Measurements from ENCODE around the gene EFCAB7. TPM values are rescaled to one million over a fixed set of nuclear protein-coding genes. Genes with fewer than 3 reads are reported as not detected.

The EFCAB7 gene
- total RNA-seq, 1 donor from 2014 or later, result 3.7 TPM

DNA sequence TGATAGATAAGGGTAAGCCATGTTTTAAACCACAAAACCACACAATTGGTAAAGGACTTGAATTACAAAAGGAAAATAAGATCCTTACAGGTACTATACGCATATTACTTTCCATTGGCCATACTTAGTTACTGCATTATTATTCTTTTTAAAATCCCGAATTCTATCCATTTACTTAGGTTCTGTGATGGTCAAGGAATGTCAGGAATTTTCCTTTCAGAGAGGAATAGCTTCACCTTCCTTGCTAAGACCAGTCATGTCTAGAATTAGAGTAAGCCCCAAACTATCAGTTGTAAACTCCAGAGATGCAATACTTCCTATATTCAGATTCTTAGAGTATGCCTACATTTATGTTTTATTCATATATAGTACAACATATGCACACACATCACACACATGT, 13.7 kb downstream of the EFCAB7 start:
- no peak overlapping the region for H2AFZ ChIP-seq (ENCODE audit: low read depth, low read length)
- no peaks in the 10 kb centered on the region for H4K20me1 ChIP-seq (ENCODE audit: insufficient read depth, low read length)
- H3K4me3 ChIP-seq (ENCODE audit: insufficient read depth, low read depth, low read length), result no peak overlapping the region
- no peaks in the 10 kb centered on the region for H3K79me2 ChIP-seq (ENCODE audit: insufficient read depth, low read length)
- no peaks in the 10 kb centered on the region for H3K4me1 Mint-ChIP-seq (ENCODE audit: low read depth, unreplicated experiment)
- no peak overlapping the region for H3K9ac ChIP-seq (ENCODE audit: low read length)
- no peaks in the 10 kb centered on the region for H3K27me3 ChIP-seq (ENCODE audit: insufficient read depth, low read length)
- no peak overlapping the region for H3K4me2 ChIP-seq (ENCODE audit: low read length)
- no peak overlapping the region for H3K27ac ChIP-seq (ENCODE audit: low read depth, low read length)
- TF ChIP-seq EZH2 (IDR thresholded peaks at IDR 0.05; ENCODE audit: insufficient read depth, low read length), result no peak
- TF ChIP-seq, protein P1, sequence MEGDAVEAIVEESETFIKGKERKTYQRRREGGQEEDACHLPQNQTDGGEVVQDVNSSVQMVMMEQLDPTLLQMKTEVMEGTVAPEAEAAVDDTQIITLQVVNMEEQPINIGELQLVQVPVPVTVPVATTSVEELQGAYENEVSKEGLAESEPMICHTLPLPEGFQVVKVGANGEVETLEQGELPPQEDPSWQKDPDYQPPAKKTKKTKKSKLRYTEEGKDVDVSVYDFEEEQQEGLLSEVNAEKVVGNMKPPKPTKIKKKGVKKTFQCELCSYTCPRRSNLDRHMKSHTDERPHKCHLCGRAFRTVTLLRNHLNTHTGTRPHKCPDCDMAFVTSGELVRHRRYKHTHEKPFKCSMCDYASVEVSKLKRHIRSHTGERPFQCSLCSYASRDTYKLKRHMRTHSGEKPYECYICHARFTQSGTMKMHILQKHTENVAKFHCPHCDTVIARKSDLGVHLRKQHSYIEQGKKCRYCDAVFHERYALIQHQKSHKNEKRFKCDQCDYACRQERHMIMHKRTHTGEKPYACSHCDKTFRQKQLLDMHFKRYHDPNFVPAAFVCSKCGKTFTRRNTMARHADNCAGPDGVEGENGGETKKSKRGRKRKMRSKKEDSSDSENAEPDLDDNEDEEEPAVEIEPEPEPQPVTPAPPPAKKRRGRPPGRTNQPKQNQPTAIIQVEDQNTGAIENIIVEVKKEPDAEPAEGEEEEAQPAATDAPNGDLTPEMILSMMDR (IDR thresholded peaks at IDR 0.05; ENCODE audit: insufficient read depth, low read depth, low read length), result no peak
- no peaks in the 10 kb centered on the region for H3K9me3 ChIP-seq (ENCODE audit: insufficient read depth, low read depth, low read length)
- no peak for DNase-seq (ENCODE audit: low read depth)
- H3K4me3 Mint-ChIP-seq (ENCODE audit: unreplicated experiment), result no peak overlapping the region
- peaks cover 7% of the 10 kb centered on the region for H3K36me3 ChIP-seq (ENCODE audit: insufficient read depth, low read length)
- no peaks in the 10 kb centered on the region for H3K36me3 Mint-ChIP-seq (ENCODE audit: low read depth, unreplicated experiment)
- no peak for FAIRE-seq
- no peak overlapping the region for H3K27ac Mint-ChIP-seq (ENCODE audit: unreplicated experiment)
- no peaks in the 10 kb centered on the region for H3K27me3 Mint-ChIP-seq (ENCODE audit: low read depth, unreplicated experiment)
- no peaks in the 10 kb centered on the region for H3K9me3 Mint-ChIP-seq (ENCODE audit: unreplicated experiment)
- H3K4me1 ChIP-seq (ENCODE audit: insufficient read depth, low read length), result no peaks in the 10 kb centered on the region

DNA sequence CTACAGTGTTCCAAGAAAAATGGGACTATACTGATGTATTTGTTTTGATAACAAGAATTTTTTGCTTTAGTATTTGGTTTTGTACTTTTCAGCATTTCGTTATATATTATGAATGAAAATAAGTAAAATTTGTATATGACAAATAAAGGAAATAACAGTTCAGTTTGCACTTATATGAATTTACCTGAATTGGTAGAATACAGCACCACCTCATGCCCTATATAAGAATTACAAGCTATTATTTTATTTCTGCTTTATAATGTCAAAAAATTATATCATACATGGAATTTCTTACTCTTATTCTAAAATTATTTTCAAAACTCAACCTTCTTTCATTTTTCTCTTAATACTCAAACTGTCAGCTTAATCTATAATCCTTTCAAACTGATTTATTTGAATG, 14.6 kb downstream of the EFCAB7 start:
- H3K4me3 ChIP-seq (ENCODE audit: insufficient read depth, low read depth, low read length), result no peak overlapping the region
- H3K4me1 Mint-ChIP-seq (ENCODE audit: low read depth, unreplicated experiment), result no peaks in the 10 kb centered on the region

DNA sequence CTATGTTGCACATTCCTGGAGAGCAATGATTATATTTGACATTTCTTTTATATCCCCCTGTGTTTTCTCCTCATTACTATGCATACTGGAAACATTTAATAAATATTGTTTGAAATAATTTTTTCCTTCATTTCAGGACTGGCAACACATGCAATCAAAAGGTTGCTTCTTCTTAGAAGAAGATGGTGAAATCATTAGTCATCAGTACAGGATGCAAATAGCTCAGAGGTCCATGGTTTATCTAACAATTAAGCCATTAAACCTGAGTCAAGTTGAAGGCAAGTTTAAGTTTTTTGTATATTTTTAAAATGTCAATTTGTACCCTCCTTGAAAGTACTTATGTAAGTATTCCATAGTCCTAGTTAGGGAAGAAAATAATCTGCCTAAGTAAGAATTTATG, 22.5 kb downstream of the EFCAB7 start:
- no peak overlapping the region for H3K9ac ChIP-seq (ENCODE audit: low read length)
- no peaks in the 10 kb centered on the region for H3K79me2 ChIP-seq (ENCODE audit: insufficient read depth, low read length)
- H3K27ac ChIP-seq (ENCODE audit: low read depth, low read length), result no peak overlapping the region
- H3K27me3 ChIP-seq (ENCODE audit: insufficient read depth, low read length), result no peaks in the 10 kb centered on the region
- FAIRE-seq, result no peak
- Mint-ChIP-seq H3K27me3 (ENCODE audit: low read depth, unreplicated experiment) (no peaks in the 10 kb centered on the region), H3K4me3 (ENCODE audit: unreplicated experiment) (no peak overlapping the region), H3K9me3 (ENCODE audit: unreplicated experiment) (no peaks in the 10 kb centered on the region), H3K27ac (ENCODE audit: unreplicated experiment) (no peak overlapping the region), H3K36me3 (ENCODE audit: low read depth, unreplicated experiment) (no peaks in the 10 kb centered on the region), H3K4me1 (ENCODE audit: low read depth, unreplicated experiment) (peaks cover 1% of the 10 kb centered on the region)
- H3K4me2 ChIP-seq (ENCODE audit: low read length), result no peak overlapping the region
- H3K36me3 ChIP-seq (ENCODE audit: insufficient read depth, low read length), result no peaks in the 10 kb centered on the region
- H3K9me3 ChIP-seq (ENCODE audit: insufficient read depth, low read depth, low read length), result no peaks in the 10 kb centered on the region
- H3K4me3 ChIP-seq (ENCODE audit: insufficient read depth, low read depth, low read length), result no peak overlapping the region
- no peak overlapping the region for H2AFZ ChIP-seq (ENCODE audit: low read depth, low read length)
- H4K20me1 ChIP-seq (ENCODE audit: insufficient read depth, low read length), result no peaks in the 10 kb centered on the region
- no peaks in the 10 kb centered on the region for H3K4me1 ChIP-seq (ENCODE audit: insufficient read depth, low read length)
- TF ChIP-seq, protein P1 (IDR thresholded peaks at IDR 0.05; ENCODE audit: insufficient read depth, low read depth, low read length), result no peak
- no peak for TF ChIP-seq EZH2 (IDR thresholded peaks at IDR 0.05; ENCODE audit: insufficient read depth, low read length)
- peak; percentile 14 for DNase-seq (ENCODE audit: low read depth)

More for the DNA sequence above, 14.6 kb downstream of the EFCAB7 start:
- Histone ChIP-seq H3K4me2 (ENCODE audit: low read length) (no peak overlapping the region), H4K20me1 (ENCODE audit: insufficient read depth, low read length) (no peaks in the 10 kb centered on the region), H3K4me1 (ENCODE audit: insufficient read depth, low read length) (no peaks in the 10 kb centered on the region), H3K9ac (ENCODE audit: low read length) (no peak overlapping the region), H3K27me3 (ENCODE audit: insufficient read depth, low read length) (no peaks in the 10 kb centered on the region), H2AFZ (ENCODE audit: low read depth, low read length) (no peak overlapping the region), H3K79me2 (ENCODE audit: insufficient read depth, low read length) (no peaks in the 10 kb centered on the region), H3K9me3 (ENCODE audit: insufficient read depth, low read depth, low read length) (no peaks in the 10 kb centered on the region), H3K27ac (ENCODE audit: low read depth, low read length) (no peak overlapping the region), H3K36me3 (ENCODE audit: insufficient read depth, low read length) (peaks cover 6% of the 10 kb centered on the region)
- DNase-seq (ENCODE audit: low read depth), result no peak
- Mint-ChIP-seq H3K9me3 (ENCODE audit: unreplicated experiment) (no peaks in the 10 kb centered on the region), H3K36me3 (ENCODE audit: low read depth, unreplicated experiment) (no peaks in the 10 kb centered on the region), H3K27ac (ENCODE audit: unreplicated experiment) (no peak overlapping the region), H3K27me3 (ENCODE audit: low read depth, unreplicated experiment) (no peaks in the 10 kb centered on the region), H3K4me3 (ENCODE audit: unreplicated experiment) (no peak overlapping the region)
- TF ChIP-seq, protein P1 (IDR thresholded peaks at IDR 0.05; ENCODE audit: insufficient read depth, low read depth, low read length), result peak; percentile 12
- no peak for TF ChIP-seq EZH2 (IDR thresholded peaks at IDR 0.05; ENCODE audit: insufficient read depth, low read length)
- no peak for FAIRE-seq

Data from astrocyte (in vitro differentiated cells and primary cell).